CD4-positive, CD25-positive, alpha-beta regulatory T cell (primary cell): ENCODE results near the gene PAM. TPM values are rescaled to one million over a fixed set of nuclear protein-coding genes. Genes with fewer than 3 reads are reported as not detected.
A peak's percentile ranks its signal among the peaks of the same experiment; 100 is the strongest.

Experiments used
- ATAC-seq, 2 donors: fragments of 150-1000 bp; cut with Tn5 transposase; one replicate each; pipeline ENCODE4 v1.10.0; 2021; ENCODE audit warnings: low read depth in 2 of 2, moderate number of reproducible peaks in 2 of 2, moderate library complexity in 1 of 2
- DNase-seq, 3 donors: peaks; one replicate each; pipeline versions ENCODE4 v3.0.0 to v3.0.0-alpha.2; 2012 to 2022; ENCODE audit warnings: mixed read lengths in 1 of 3
- H3K27ac ChIP-seq: one replicate; pipeline ENCODE4 v1.7.0; 2013; ENCODE audit warnings: mild to moderate bottlenecking, low read length; ENCODE audit not compliant: insufficient read depth, poor library complexity, severe bottlenecking
- H3K27me3 ChIP-seq: one replicate; pipeline ENCODE4 v1.7.0; 2013; ENCODE audit warnings: low read length; ENCODE audit not compliant: control insufficient read depth, insufficient read depth
- H3K36me3 ChIP-seq: one replicate; pipeline ENCODE4 v1.7.0; 2013; ENCODE audit warnings: mild to moderate bottlenecking, low read length, moderate library complexity; ENCODE audit not compliant: control insufficient read depth, insufficient read depth
- H3K4me1 ChIP-seq: 2 replicates; pipeline ENCODE4 v1.7.0; 2013; ENCODE audit warnings: mild to moderate bottlenecking, low read length; ENCODE audit not compliant: insufficient read depth, control insufficient read depth, poor library complexity, severe bottlenecking
- H3K4me3 ChIP-seq: one replicate; pipeline ENCODE4 v1.7.0; 2013; ENCODE audit warnings: low read depth, mild to moderate bottlenecking, low read length, moderate library complexity
- H3K9me3 ChIP-seq, 2 experiments: 1 replicate in 1 of 2; 2 replicates in 1 of 2; pipeline ENCODE4 v1.7.0; 2013; ENCODE audit warnings: low read length in 2 of 2, mild to moderate bottlenecking in 1 of 2, moderate library complexity in 1 of 2; ENCODE audit not compliant: control insufficient read depth in 2 of 2
- H3K27ac Mint-ChIP-seq, 3 donors: one replicate each; pipeline ENCODE4 v1.8.0; 2020 to 2022; ENCODE audit warnings: mild to moderate bottlenecking in 3 of 3, mixed read lengths in 3 of 3, moderate library complexity in 2 of 3
- H3K27me3 Mint-ChIP-seq: one replicate; pipeline ENCODE4 v1.8.0; 2022; ENCODE audit warnings: mild to moderate bottlenecking, mixed read lengths
- H3K36me3 Mint-ChIP-seq: one replicate; pipeline ENCODE4 v1.8.0; 2020; ENCODE audit warnings: mixed read lengths
- H3K4me1 Mint-ChIP-seq, 4 donors: one replicate each; pipeline ENCODE4 v1.8.0; 2020 to 2022; ENCODE audit warnings: mixed read lengths in 4 of 4, mild to moderate bottlenecking in 1 of 4
- H3K4me3 Mint-ChIP-seq, 4 donors: one replicate each; pipeline ENCODE4 v1.8.0; 2020 to 2022; ENCODE audit warnings: mild to moderate bottlenecking in 4 of 4, mixed read lengths in 4 of 4, moderate library complexity in 3 of 4
- H3K9me3 Mint-ChIP-seq, 7 donors: one replicate each; pipeline ENCODE4 v1.8.0; 2020 to 2022; ENCODE audit warnings: mixed read lengths in 7 of 7, mild to moderate bottlenecking in 3 of 7, moderate library complexity in 2 of 7
- polyA plus RNA-seq, 4 donors: library from polyadenylated mRNA; unstranded; fragments of 300-500 nt; fragmentation: Illumina TruSeq; gene quantifications; one replicate each; pipeline ENCODE4 v1.2.3, GENCODE V29; 2021
- total RNA-seq: library from RNA; stranded (reverse); gene quantifications from one replicate; pipeline ENCODE4 v1.2.3, GENCODE V29; 2022

The PAM gene
- total RNA-seq (60.0 TPM), polyA plus RNA-seq (10 to 100 TPM; 22.9 to 35.3 (median 33.8) TPM)

GRCh38 chr5:102754767-102755431 is at the start of gene PAM:
Gene PAM, plus strand, starts transcription at chr5:102755305. Its CDS starts 110,891 bp downstream, at chr5:102866196.
- H3K36me3 Mint-ChIP-seq = no peaks in the 10 kb centered on the region

GRCh38 chr5:102711525-102712385 is 43.4 kb upstream of the PAM start:
- ATAC-seq = no peak
- Histone ChIP-seq H3K36me3 (no peaks in the 10 kb centered on the region), H3K4me1 (no peaks in the 10 kb centered on the region), H3K27ac (no peak overlapping the region), H3K9me3 (no peaks in the 10 kb centered on the region), H3K4me3 (no peak overlapping the region), H3K27me3 (no peaks in the 10 kb centered on the region)
- Mint-ChIP-seq H3K27me3 (peaks cover 4% of the 10 kb centered on the region), H3K4me1 (peaks cover 0 to 6% (median 0%) of the 10 kb centered on the region in 4 donors), H3K9me3 (peaks cover 0 to 11% (median 6%) of the 10 kb centered on the region in 7 donors), H3K4me3 (no peak overlapping the region), H3K36me3 (no peaks in the 10 kb centered on the region), H3K27ac (no peak overlapping the region)
- DNase-seq = no peak

More at GRCh38 chr5:102754767-102755431, at the start of gene PAM:
- H3K36me3 ChIP-seq = no peaks in the 10 kb centered on the region
- H3K4me3 Mint-ChIP-seq = peak within 1 kb of the TSS; percentile 92 to 98 (median 96)
- H3K27ac Mint-ChIP-seq = peak within 1 kb of the TSS; percentile 90 to 96 (median 91)
- H3K9me3 ChIP-seq = no peaks in the 10 kb centered on the region
- H3K4me1 ChIP-seq = peaks cover 36% of the 10 kb centered on the region
- H3K27me3 ChIP-seq = no peaks in the 10 kb centered on the region
- H3K27me3 Mint-ChIP-seq = peaks cover 13% of the 10 kb centered on the region
- DNase-seq (peak; percentile 66 to 84 (median 67)), ATAC-seq (peak; percentile 82 to 86)
- peak within 1 kb of the TSS; percentile 79 for H3K27ac ChIP-seq
- H3K4me3 ChIP-seq = peak within 1 kb of the TSS; percentile 96
- H3K9me3 Mint-ChIP-seq = peaks cover 0 to 5% (median 0%) of the 10 kb centered on the region in 7 donors
- H3K4me1 Mint-ChIP-seq = peaks cover 7 to 44% (median 33%) of the 10 kb centered on the region in 4 donors

GRCh38 chr5:102713278-102713677 is 41.8 kb upstream of the PAM start:
- Histone ChIP-seq H3K27ac (no peak overlapping the region), H3K9me3 (no peaks in the 10 kb centered on the region), H3K36me3 (no peaks in the 10 kb centered on the region), H3K4me1 (no peaks in the 10 kb centered on the region), H3K27me3 (no peaks in the 10 kb centered on the region), H3K4me3 (no peak overlapping the region)
- Mint-ChIP-seq H3K27me3 (peaks cover 7% of the 10 kb centered on the region), H3K4me1 (peaks cover 0 to 6% (median 0%) of the 10 kb centered on the region in 4 donors), H3K27ac (no peak overlapping the region), H3K4me3 (no peak overlapping the region), H3K36me3 (no peaks in the 10 kb centered on the region), H3K9me3 (peaks cover 0 to 10% (median 5%) of the 10 kb centered on the region in 7 donors)
- ATAC-seq = no peak
- DNase-seq = no peak

GRCh38 chr5:102713682-102714231 is 41.3 kb upstream of the PAM start:
- H3K4me1 ChIP-seq = no peaks in the 10 kb centered on the region
- Mint-ChIP-seq H3K4me3 (no peak overlapping the region), H3K4me1 (peaks cover 0 to 6% (median 0%) of the 10 kb centered on the region in 4 donors)

GRCh38 chr5:102715082-102715807 is 39.9 kb upstream of the PAM start:
- H3K36me3 Mint-ChIP-seq = no peaks in the 10 kb centered on the region

More at GRCh38 chr5:102713682-102714231, 41.3 kb upstream of the PAM start:
- no peaks in the 10 kb centered on the region for H3K36me3 ChIP-seq
- no peak overlapping the region for H3K4me3 ChIP-seq
- H3K27me3 ChIP-seq = no peaks in the 10 kb centered on the region
- no peak for ATAC-seq
- Mint-ChIP-seq H3K9me3 (peaks cover 0 to 5% (median 4%) of the 10 kb centered on the region in 7 donors), H3K27ac (no peak overlapping the region), H3K27me3 (peaks cover 7% of the 10 kb centered on the region), H3K36me3 (no peaks in the 10 kb centered on the region)
- no peak overlapping the region for H3K27ac ChIP-seq
- no peak for DNase-seq
- no peaks in the 10 kb centered on the region for H3K9me3 ChIP-seq

GRCh38 chr5:102716017-102716416 is 39.1 kb upstream of the PAM start:
- Histone ChIP-seq H3K4me3 (no peak overlapping the region), H3K9me3 (no peaks in the 10 kb centered on the region), H3K27ac (no peak overlapping the region), H3K27me3 (no peaks in the 10 kb centered on the region), H3K4me1 (no peaks in the 10 kb centered on the region), H3K36me3 (no peaks in the 10 kb centered on the region)
- Mint-ChIP-seq H3K27me3 (peaks cover 7% of the 10 kb centered on the region), H3K9me3 (peaks cover 0 to 4% (median 0%) of the 10 kb centered on the region in 7 donors), H3K4me1 (peaks cover 0 to 6% (median 0%) of the 10 kb centered on the region in 4 donors), H3K4me3 (no peak overlapping the region), H3K36me3 (no peaks in the 10 kb centered on the region), H3K27ac (no peak overlapping the region)
- DNase-seq (no peak), ATAC-seq (no peak)

More at GRCh38 chr5:102715082-102715807, 39.9 kb upstream of the PAM start:
- Histone ChIP-seq H3K4me1 (no peaks in the 10 kb centered on the region), H3K27me3 (no peaks in the 10 kb centered on the region), H3K4me3 (no peak overlapping the region), H3K9me3 (no peaks in the 10 kb centered on the region), H3K36me3 (no peaks in the 10 kb centered on the region), H3K27ac (no peak overlapping the region)
- peak overlapping the region in 1 of 3 donors; percentile 49 for H3K27ac Mint-ChIP-seq
- peaks cover 0 to 4% (median 0%) of the 10 kb centered on the region in 7 donors for H3K9me3 Mint-ChIP-seq
- ATAC-seq = no peak
- no peak overlapping the region for H3K4me3 Mint-ChIP-seq
- DNase-seq = peak in 1 of 3 donors; percentile 21
- peaks cover 7% of the 10 kb centered on the region for H3K27me3 Mint-ChIP-seq
- peaks cover 0 to 6% (median 0%) of the 10 kb centered on the region in 4 donors for H3K4me1 Mint-ChIP-seq

GRCh38 chr5:102718819-102719218 is 36.3 kb upstream of the PAM start:
- no peak overlapping the region for H3K27ac Mint-ChIP-seq
- peaks cover 0 to 12% (median 2%) of the 10 kb centered on the region in 7 donors for H3K9me3 Mint-ChIP-seq
- Histone ChIP-seq H3K4me3 (no peak overlapping the region), H3K4me1 (no peaks in the 10 kb centered on the region), H3K27ac (no peak overlapping the region), H3K27me3 (peaks cover 5% of the 10 kb centered on the region), H3K36me3 (no peaks in the 10 kb centered on the region), H3K9me3 (peaks cover 5 to 6% of the 10 kb centered on the region in 2 experiments)
- peaks cover 20% of the 10 kb centered on the region for H3K27me3 Mint-ChIP-seq
- no peaks in the 10 kb centered on the region for H3K36me3 Mint-ChIP-seq
- no peak overlapping the region for H3K4me3 Mint-ChIP-seq
- DNase-seq (peak in 1 of 3 donors; percentile 1), ATAC-seq (no peak)
- peaks cover 0 to 6% (median 0%) of the 10 kb centered on the region in 4 donors for H3K4me1 Mint-ChIP-seq
